GM12878 (cell line): ENCODE results near the gene DIPK1A. TPM values are rescaled to one million over a fixed set of nuclear protein-coding genes. Genes with fewer than 3 reads are reported as not detected.

Experiments
- EZH2 ChIP-seq: IDR thresholded peaks from 2 replicates; pipeline ENCODE4 v1.6.1; 2012; ENCODE audit warnings: low read depth, mild to moderate bottlenecking, control low read depth, inconsistent platforms, low read length, borderline replicate concordance; ENCODE audit not compliant: control insufficient read depth
- FOXK2 ChIP-seq: fragments of 450-650 bp; IDR thresholded peaks from 2 replicates; pipeline ENCODE4 v1.6.1; 2017; ENCODE audit warnings: mild to moderate bottlenecking, moderate library complexity
- MXI1 ChIP-seq: fragments of 150-350 bp; IDR thresholded peaks from 2 replicates; pipeline ENCODE4 v1.6.1; 2011; ENCODE audit warnings: low read depth, mild to moderate bottlenecking, inconsistent platforms, low read length, improper control_type of control experiment
- NFYA ChIP-seq: IDR thresholded peaks from 2 replicates; pipeline ENCODE4 v1.6.1; 2011; ENCODE audit warnings: low read depth, mild to moderate bottlenecking, low read length, improper control_type of control experiment, borderline replicate concordance
- RBBP5 ChIP-seq: fragments of 200-600 bp; sonication (generic); conservative IDR thresholded peaks from 2 replicates; pipeline ENCODE4 v1.6.1; 2016
- SMAD5 ChIP-seq: IDR thresholded peaks from 2 replicates; pipeline ENCODE4 v1.6.1; 2016; ENCODE audit warnings: antibody characterized with exemption, low read depth
- TAF1 ChIP-seq: IDR thresholded peaks from 2 replicates; pipeline ENCODE4 v1.6.1; 2011; ENCODE audit warnings: mild to moderate bottlenecking, low read depth, low read length, borderline replicate concordance
- ZBED1 ChIP-seq: IDR thresholded peaks from 2 replicates; pipeline ENCODE4 v1.6.1; 2016; ENCODE audit warnings: borderline replicate concordance
- ZNF217 ChIP-seq: fragments of 450-650 bp; IDR thresholded peaks from 2 replicates; pipeline ENCODE4 v1.6.1; 2017; ENCODE audit warnings: antibody characterized with exemption, mild to moderate bottlenecking
- ZNF622 ChIP-seq: fragments of 450-650 bp; IDR thresholded peaks from 2 replicates; pipeline ENCODE4 v1.6.1; 2017; ENCODE audit warnings: mild to moderate bottlenecking, inconsistent platforms
- polyA plus RNA-seq, 11 experiments: library from polyadenylated mRNA; depleted of rRNA in 4 of 11; unstranded in 6 of 11; stranded (reverse) in 5 of 11; fragments of >200 nt; fragmentation: Nextera tagmentation in 4 of 11; fragmentation: Illumina TruSeq in 1 of 11; extraction: Ambion mirVana in 4 of 11; extraction: Trizol in 1 of 11; gene quantifications; 1 replicate in 1 of 11; 2 replicates in 10 of 11; pipeline versions ENCODE4 v1.2.1 to v1.2.3, GENCODE V29; 2011 to 2016; ENCODE audit warnings: inconsistent platforms in 2 of 11, missing spikeins in 2 of 11, low read depth in 1 of 11
- total RNA-seq, 4 experiments: library from RNA; depleted of rRNA in 3 of 4; stranded (reverse); fragments of >200 nt in 3 of 4; fragmentation: Illumina TruSeq in 1 of 4; extraction: Trizol in 1 of 4; gene quantifications; 2 replicates each; pipeline versions ENCODE4 v1.2.1 to v1.2.3, GENCODE V29; 2013 to 2021
- TF ChIP-seq, protein P1 (sequence below): fragments of 450-650 bp; IDR thresholded peaks from 2 replicates; pipeline ENCODE4 v1.6.1; 2017; ENCODE audit warnings: mild to moderate bottlenecking, low read depth, inconsistent platforms; ENCODE audit not compliant: poor library complexity, severe bottlenecking
- TF ChIP-seq, protein P2 (sequence below): fragments of 150-350 bp; IDR thresholded peaks from 2 replicates; pipeline ENCODE4 v1.6.1; 2014; ENCODE audit warnings: mild to moderate bottlenecking, low read depth, low read length
- TF ChIP-seq, protein P3 (sequence below): fragments of 450-650 bp; formaldehyde crosslinking; IDR thresholded peaks from 2 replicates; pipeline ENCODE4 v1.4.0; 2020; ENCODE audit warnings: mild to moderate bottlenecking, moderate library complexity

The DIPK1A gene
- total and polyA plus RNA-seq, 10 of the 15 experiments (the other 5 are each of a cell fraction or from before 2014, with no cell fraction given), result 4.9 to 15.0 (median 9.7) TPM

DNA sequence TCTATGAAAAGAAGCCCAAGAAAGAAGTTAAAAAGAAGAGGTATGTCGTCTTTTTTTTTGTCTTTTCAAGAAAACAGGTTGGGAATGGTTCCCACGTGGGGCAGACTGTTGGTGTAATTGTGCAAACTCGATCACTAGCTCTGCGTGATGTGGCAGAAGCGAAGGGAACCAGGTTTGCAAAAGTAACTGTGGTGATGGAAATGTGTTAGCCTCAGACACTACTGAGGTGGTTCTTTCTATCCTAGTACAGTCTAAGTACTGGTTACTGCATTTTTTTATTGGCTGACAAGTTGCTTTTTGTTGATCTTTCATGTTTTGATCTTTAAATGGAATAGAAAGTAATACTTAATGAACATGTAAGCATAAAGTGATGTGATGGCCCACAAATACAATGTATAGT is 120.7 kb downstream of the DIPK1A start (continued):
- TF ChIP-seq, protein P1, sequence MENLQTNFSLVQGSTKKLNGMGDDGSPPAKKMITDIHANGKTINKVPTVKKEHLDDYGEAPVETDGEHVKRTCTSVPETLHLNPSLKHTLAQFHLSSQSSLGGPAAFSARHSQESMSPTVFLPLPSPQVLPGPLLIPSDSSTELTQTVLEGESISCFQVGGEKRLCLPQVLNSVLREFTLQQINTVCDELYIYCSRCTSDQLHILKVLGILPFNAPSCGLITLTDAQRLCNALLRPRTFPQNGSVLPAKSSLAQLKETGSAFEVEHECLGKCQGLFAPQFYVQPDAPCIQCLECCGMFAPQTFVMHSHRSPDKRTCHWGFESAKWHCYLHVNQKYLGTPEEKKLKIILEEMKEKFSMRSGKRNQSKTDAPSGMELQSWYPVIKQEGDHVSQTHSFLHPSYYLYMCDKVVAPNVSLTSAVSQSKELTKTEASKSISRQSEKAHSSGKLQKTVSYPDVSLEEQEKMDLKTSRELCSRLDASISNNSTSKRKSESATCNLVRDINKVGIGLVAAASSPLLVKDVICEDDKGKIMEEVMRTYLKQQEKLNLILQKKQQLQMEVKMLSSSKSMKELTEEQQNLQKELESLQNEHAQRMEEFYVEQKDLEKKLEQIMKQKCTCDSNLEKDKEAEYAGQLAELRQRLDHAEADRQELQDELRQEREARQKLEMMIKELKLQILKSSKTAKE, result no peak
- TF ChIP-seq TAF1 (no peak), NFYA (no peak), SMAD5 (no peak), ZNF622 (no peak), ZNF217 (no peak), FOXK2 (no peak), ZBED1 (no peak), RBBP5 (no peak), MXI1 (no peak), EZH2 (no peak)
- TF ChIP-seq, protein P2, sequence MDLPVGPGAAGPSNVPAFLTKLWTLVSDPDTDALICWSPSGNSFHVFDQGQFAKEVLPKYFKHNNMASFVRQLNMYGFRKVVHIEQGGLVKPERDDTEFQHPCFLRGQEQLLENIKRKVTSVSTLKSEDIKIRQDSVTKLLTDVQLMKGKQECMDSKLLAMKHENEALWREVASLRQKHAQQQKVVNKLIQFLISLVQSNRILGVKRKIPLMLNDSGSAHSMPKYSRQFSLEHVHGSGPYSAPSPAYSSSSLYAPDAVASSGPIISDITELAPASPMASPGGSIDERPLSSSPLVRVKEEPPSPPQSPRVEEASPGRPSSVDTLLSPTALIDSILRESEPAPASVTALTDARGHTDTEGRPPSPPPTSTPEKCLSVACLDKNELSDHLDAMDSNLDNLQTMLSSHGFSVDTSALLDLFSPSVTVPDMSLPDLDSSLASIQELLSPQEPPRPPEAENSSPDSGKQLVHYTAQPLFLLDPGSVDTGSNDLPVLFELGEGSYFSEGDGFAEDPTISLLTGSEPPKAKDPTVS, result no peak
- TF ChIP-seq, protein P3, sequence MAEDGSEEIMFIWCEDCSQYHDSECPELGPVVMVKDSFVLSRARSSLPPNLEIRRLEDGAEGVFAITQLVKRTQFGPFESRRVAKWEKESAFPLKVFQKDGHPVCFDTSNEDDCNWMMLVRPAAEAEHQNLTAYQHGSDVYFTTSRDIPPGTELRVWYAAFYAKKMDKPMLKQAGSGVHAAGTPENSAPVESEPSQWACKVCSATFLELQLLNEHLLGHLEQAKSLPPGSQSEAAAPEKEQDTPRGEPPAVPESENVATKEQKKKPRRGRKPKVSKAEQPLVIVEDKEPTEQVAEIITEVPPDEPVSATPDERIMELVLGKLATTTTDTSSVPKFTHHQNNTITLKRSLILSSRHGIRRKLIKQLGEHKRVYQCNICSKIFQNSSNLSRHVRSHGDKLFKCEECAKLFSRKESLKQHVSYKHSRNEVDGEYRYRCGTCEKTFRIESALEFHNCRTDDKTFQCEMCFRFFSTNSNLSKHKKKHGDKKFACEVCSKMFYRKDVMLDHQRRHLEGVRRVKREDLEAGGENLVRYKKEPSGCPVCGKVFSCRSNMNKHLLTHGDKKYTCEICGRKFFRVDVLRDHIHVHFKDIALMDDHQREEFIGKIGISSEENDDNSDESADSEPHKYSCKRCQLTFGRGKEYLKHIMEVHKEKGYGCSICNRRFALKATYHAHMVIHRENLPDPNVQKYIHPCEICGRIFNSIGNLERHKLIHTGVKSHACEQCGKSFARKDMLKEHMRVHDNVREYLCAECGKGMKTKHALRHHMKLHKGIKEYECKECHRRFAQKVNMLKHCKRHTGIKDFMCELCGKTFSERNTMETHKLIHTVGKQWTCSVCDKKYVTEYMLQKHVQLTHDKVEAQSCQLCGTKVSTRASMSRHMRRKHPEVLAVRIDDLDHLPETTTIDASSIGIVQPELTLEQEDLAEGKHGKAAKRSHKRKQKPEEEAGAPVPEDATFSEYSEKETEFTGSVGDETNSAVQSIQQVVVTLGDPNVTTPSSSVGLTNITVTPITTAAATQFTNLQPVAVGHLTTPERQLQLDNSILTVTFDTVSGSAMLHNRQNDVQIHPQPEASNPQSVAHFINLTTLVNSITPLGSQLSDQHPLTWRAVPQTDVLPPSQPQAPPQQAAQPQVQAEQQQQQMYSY, result no peak
